Endothelial cell of umbilical vein (primary cell): ENCODE results near the gene GNRHR. TPM values are rescaled to one million over a fixed set of nuclear protein-coding genes. Genes with fewer than 3 reads are reported as not detected.

Source experiments
- BruUV-seq: library from RNA; stranded (reverse); fragments of 400-500 nt; replicated peaks from 2 replicates; lab custom pipeline; 2021; lab: Mats Ljungman, UMichigan
- CTCF ChIA-PET: fragments of 300-600, 350-600 bp; sonication (Branson Sonifier 250); formaldehyde crosslinking; loops from one replicate; lab custom pipeline; 2021; ENCODE audit warnings: antibody characterized with exemption, inconsistent platforms; lab: Charles Lee
- POLR2A ChIA-PET: fragments of 300-600, 350-600 bp; sonication (Branson Sonifier 250); formaldehyde crosslinking; loops from one replicate; lab custom pipeline; 2021; ENCODE audit warnings: antibody characterized with exemption, inconsistent platforms; lab: Charles Lee
- DNase-seq: peaks from one replicate; pipeline ENCODE4 v3.0.0-alpha.2; 2011; ENCODE audit warnings: low read depth, low spot score
- FAIRE-seq: peaks from 2 replicates; lab custom pipeline; 2011; peaks lifted over from hg19 to GRCh38; lab: Jason Lieb, UNC
- H2AFZ ChIP-seq: 2 replicates; pipeline ENCODE4 v1.6.0; 2012; ENCODE audit warnings: low read depth, low read length, control low read depth, inconsistent platforms
- H3K27ac ChIP-seq: 2 replicates; pipeline ENCODE4 v1.5.1; 2011; ENCODE audit warnings: low read depth, mild to moderate bottlenecking, control low read depth, low read length, moderate library complexity; ENCODE audit not compliant: insufficient read depth
- H3K27me3 ChIP-seq, 2 experiments: 2 replicates each; pipeline versions ENCODE4 v1.6.0 to v1.6.1; 2011; ENCODE audit warnings: low read length in 2 of 2, mixed read lengths in 1 of 2; ENCODE audit not compliant: control insufficient read depth in 2 of 2, insufficient read depth in 2 of 2
- H3K36me3 ChIP-seq, 2 experiments: 2 replicates in 1 of 2; 3 replicates in 1 of 2; pipeline ENCODE4 v1.5.1; 2011; ENCODE audit warnings: low read length in 2 of 2, mild to moderate bottlenecking in 1 of 2, moderate library complexity in 1 of 2; ENCODE audit not compliant: control insufficient read depth in 2 of 2, insufficient read depth in 2 of 2; ENCODE audit errors: extremely low read depth in 1 of 2
- H3K4me1 ChIP-seq: 3 replicates; pipeline ENCODE4 v1.5.1; 2011; ENCODE audit warnings: mild to moderate bottlenecking, low read length; ENCODE audit not compliant: control insufficient read depth, insufficient read depth; ENCODE audit errors: extremely low read depth
- H3K4me2 ChIP-seq: 2 replicates; pipeline ENCODE4 v1.6.1; 2011; ENCODE audit warnings: low read length, control low read depth, mixed read lengths; ENCODE audit not compliant: insufficient read depth
- H3K4me3 ChIP-seq, 3 experiments: fragments of 200-600 bp in 1 of 3; sonication (generic), shearing (Covaris generic) in 1 of 3; replicated peaks in 1 of 3; 2 replicates each; pipeline ENCODE4 v1.5.1; 2011 to 2016; ENCODE audit warnings: control low read depth in 3 of 3, low read length in 3 of 3, mild to moderate bottlenecking in 2 of 3, inconsistent platforms in 1 of 3, low read depth in 1 of 3, moderate library complexity in 1 of 3; ENCODE audit not compliant: insufficient read depth in 1 of 3
- H3K79me2 ChIP-seq: 2 replicates; pipeline ENCODE4 v1.6.0; 2012; ENCODE audit warnings: low read length, inconsistent platforms; ENCODE audit not compliant: control insufficient read depth, insufficient read depth
- H3K9ac ChIP-seq: replicated peaks from 2 replicates; pipeline ENCODE3; 2011; ENCODE audit warnings: low read length, control low read depth; ENCODE audit not compliant: insufficient read depth; ENCODE audit errors: extremely low read depth
- H3K9me1 ChIP-seq: replicated peaks from 3 replicates; pipeline ENCODE4 v1.6.0; 2011; ENCODE audit warnings: mild to moderate bottlenecking, low read length; ENCODE audit not compliant: control insufficient read depth, insufficient read depth; ENCODE audit errors: extremely low read depth
- H3K9me3 ChIP-seq: replicated peaks from 2 replicates; pipeline ENCODE4 v1.5.1; 2012; ENCODE audit warnings: low read length, inconsistent platforms; ENCODE audit not compliant: control insufficient read depth, insufficient read depth
- H4K20me1 ChIP-seq: replicated peaks from 2 replicates; pipeline ENCODE3; 2011; ENCODE audit warnings: mild to moderate bottlenecking, low read length; ENCODE audit not compliant: control insufficient read depth, insufficient read depth; ENCODE audit errors: extremely low read depth
- CTCF ChIP-seq, 2 donors: IDR thresholded peaks; 1 replicate in 1 of 2; 2 replicates in 1 of 2; pipeline ENCODE4 v1.5.1; 2011; ENCODE audit warnings: low read length in 2 of 2, mild to moderate bottlenecking in 2 of 2, moderate library complexity in 2 of 2, control low read depth in 1 of 2, inconsistent platforms in 1 of 2, low read depth in 1 of 2; ENCODE audit not compliant: insufficient read depth in 1 of 2; ENCODE audit errors: extremely low read depth in 1 of 2
- EZH2 ChIP-seq: IDR thresholded peaks from 2 replicates; pipeline ENCODE4 v1.6.1; 2012; ENCODE audit warnings: borderline replicate concordance, low read depth, mild to moderate bottlenecking, moderate library complexity, low read length, inconsistent platforms; ENCODE audit not compliant: severe bottlenecking
- FOS ChIP-seq: IDR thresholded peaks from 2 replicates; pipeline ENCODE4 v1.6.1; 2011; ENCODE audit warnings: mild to moderate bottlenecking, low read length, moderate library complexity, borderline replicate concordance; ENCODE audit not compliant: insufficient read depth
- GATA2 ChIP-seq: IDR thresholded peaks from 2 replicates; pipeline ENCODE4 v1.7.0; 2011; ENCODE audit warnings: low read depth, mild to moderate bottlenecking, moderate library complexity, mixed read lengths, low read length; ENCODE audit not compliant: insufficient read length, insufficient read depth
- JUN ChIP-seq: IDR thresholded peaks from 2 replicates; pipeline ENCODE4 v1.6.1; 2011; ENCODE audit warnings: borderline replicate concordance, low read depth; ENCODE audit not compliant: insufficient read length, insufficient read depth
- MAX ChIP-seq: IDR thresholded peaks from 2 replicates; pipeline ENCODE4 v1.6.1; 2011; ENCODE audit not compliant: insufficient read depth, insufficient read length
- MYC ChIP-seq: IDR thresholded peaks from one replicate; pipeline ENCODE4 v1.6.1; 2011; ENCODE audit warnings: mild to moderate bottlenecking, low read depth, low read length
- POLR2A ChIP-seq: IDR thresholded peaks from 2 replicates; pipeline ENCODE4 v1.6.1; 2012; ENCODE audit warnings: low read depth, mild to moderate bottlenecking, control low read depth, low read length
- POLR2AphosphoS5 ChIP-seq: IDR thresholded peaks from 2 replicates; pipeline ENCODE4 v1.6.1; 2012; ENCODE audit warnings: low read depth, mild to moderate bottlenecking, control low read depth, low read length, moderate library complexity; ENCODE audit not compliant: insufficient read depth
- dilution Hi-C: fragments of 300-500 bp; cut with MboI; formaldehyde crosslinking; loops from one replicate; pipeline ENCODE4 v1.15.0; 2019; ENCODE audit warnings: low sequenced_read_pairs; ENCODE audit not compliant: extremely low pct_ligation_motif_present
- intact Hi-C: fragments of 100-400 bp; cut with micrococcal nuclease; formaldehyde crosslinking; loops from one replicate; pipeline ENCODE4 v1.10.0; 2022
- polyA plus RNA-seq, 4 experiments: library from polyadenylated mRNA; depleted of rRNA in 3 of 4; stranded (reverse) in 3 of 4; unstranded in 1 of 4; fragments of >200 nt; gene quantifications; 2 replicates each; pipeline versions ENCODE4 v1.2.1 to v1.2.3, GENCODE V29; 2011 to 2012; ENCODE audit warnings: missing spikeins in 1 of 4
- total RNA-seq: library from RNA; stranded (reverse); gene quantifications from 2 replicates; pipeline ENCODE4 v1.2.3, GENCODE V29; 2021

The GNRHR gene
- total and polyA plus RNA-seq, 2 donors (not counting 3 experiments of a cell fraction or from before 2014, with no cell fraction given) = not detected

- Histone ChIP-seq H3K4me1 (peaks cover 20% of the 10 kb centered on the region), H3K36me3 (no peaks in the 10 kb centered on the region), H3K9me1 (no peaks in the 10 kb centered on the region), H3K4me2 (no peak overlapping the region), H4K20me1 (no peaks in the 10 kb centered on the region), H3K4me3 (no peak overlapping the region), H3K27ac (no peak overlapping the region), H3K9ac (no peak overlapping the region), H3K79me2 (no peaks in the 10 kb centered on the region), H3K27me3 (no peaks in the 10 kb centered on the region), H3K9me3 (no peaks in the 10 kb centered on the region), H2AFZ (no peak overlapping the region)
- DNase-seq (no peak), FAIRE-seq (no peak)
- dilution Hi-C loops (no loop called here), intact Hi-C loops (no loop called here)
- BruUV-seq = no TSS peak
- POLR2A ChIA-PET = no interaction called here
- TF ChIP-seq GATA2 (no peak), POLR2AphosphoS5 (no peak), POLR2A (no peak), EZH2 (no peak), MAX (no peak), JUN (no peak), FOS (no peak), MYC (no peak), CTCF (IDR thresholded peaks at IDR 0.05; ENCODE audit: extremely low read depth in 1 of 2, insufficient read depth in 1 of 2, low read depth in 1 of 2, low read length in 2 of 2) (no peak)
- CTCF ChIA-PET = interaction anchor here (1.8 kb wide), 1 partner anchor 29 kb away, joined by 6 read pairs; no protein-coding TSS in a partner anchor
These were observed 36.6 kb downstream of the GNRHR start for GRCh38 chr4:67717586-67717985.
